Spleen (tissue), 11 donors: ENCODE measurements around the gene PCDHA6. TPM values are rescaled to one million over a fixed set of nuclear protein-coding genes. Genes with fewer than 3 reads are reported as not detected.

ENCODE experiments used
- DNase-seq: peaks from one replicate; pipeline ENCODE4 v3.0.0-alpha.2; 2020
- H3K27ac ChIP-seq, 8 donors: fragments of 200-600 bp; sonication (generic) in 7 of 8; 1 replicate in 4 of 8; 2 replicates in 4 of 8; pipeline versions ENCODE4 v1.5.0 to v1.8.0; 2016 to 2021; ENCODE audit warnings: inconsistent platforms in 4 of 8, mild to moderate bottlenecking in 4 of 8, moderate library complexity in 1 of 8
- H3K27me3 ChIP-seq, 7 donors: fragments of 200-600 bp; sonication (generic) in 6 of 7; replicated peaks in 1 of 7; 1 replicate in 4 of 7; 2 replicates in 3 of 7; pipeline versions ENCODE4 v1.5.0 to v1.8.0; 2016 to 2021; ENCODE audit warnings: inconsistent platforms in 3 of 7, mild to moderate bottlenecking in 1 of 7
- H3K36me3 ChIP-seq, 6 donors: fragments of 200-600 bp; sonication (generic) in 5 of 6; 1 replicate in 4 of 6; 2 replicates in 2 of 6; pipeline versions ENCODE4 v1.5.0 to v1.8.0; 2016 to 2021; ENCODE audit warnings: inconsistent platforms in 2 of 6
- H3K4me1 ChIP-seq, 6 donors: fragments of 200-600 bp; sonication (generic) in 5 of 6; 1 replicate in 3 of 6; 2 replicates in 3 of 6; pipeline versions ENCODE4 v1.5.0 to v1.8.0; 2016 to 2021; ENCODE audit warnings: inconsistent platforms in 3 of 6
- H3K4me3 ChIP-seq, 8 donors: fragments of 200-600 bp; sonication (generic) in 7 of 8; 1 replicate in 4 of 8; 2 replicates in 4 of 8; pipeline versions ENCODE4 v1.5.0 to v1.8.0; 2016 to 2021; ENCODE audit warnings: inconsistent platforms in 4 of 8, mild to moderate bottlenecking in 4 of 8, moderate library complexity in 2 of 8
- H3K9me3 ChIP-seq, 8 donors: fragments of 200-600 bp; sonication (generic) in 7 of 8; 1 replicate in 4 of 8; 2 replicates in 4 of 8; pipeline versions ENCODE4 v1.5.0 to v1.8.0; 2016 to 2021; ENCODE audit warnings: inconsistent platforms in 4 of 8
- POLR2A ChIP-seq, 3 donors: fragments of 450-650 bp; IDR thresholded peaks; one replicate each; pipeline ENCODE4 v1.5.1; 2017; ENCODE audit warnings: antibody characterized with exemption in 3 of 3, mild to moderate bottlenecking in 1 of 3
- POLR2AphosphoS5 ChIP-seq, 3 donors: sonication (generic); formaldehyde crosslinking; IDR thresholded peaks; one replicate each; pipeline ENCODE4 v1.5.1; 2017; ENCODE audit warnings: antibody characterized with exemption in 3 of 3
- WGBS, 5 donors: extraction: QIAGEN DNeasy Blood & Tissue Kit in 3 of 5; methylation state at CpG; one replicate each; pipeline versions ENCODE4 v1.1.5 to v1.1.7; 2013 to 2018; 5-methylcytosine and 5-hydroxymethylcytosine counted together
- intact Hi-C: fragments of 100-400 bp; cut with DNase I; formaldehyde crosslinking; loops from one replicate; pipeline ENCODE4 v1.15.0; 2023; ENCODE audit warnings: low total_unique reads
- polyA plus RNA-seq, 3 donors: library from polyadenylated mRNA; stranded (reverse); fragments of 200-250 nt; gene quantifications; one replicate each; pipeline ENCODE4 v1.2.1, GENCODE V29; 2013
- total RNA-seq, 7 donors: library from RNA; depleted of rRNA in 3 of 7; stranded (reverse); fragments of >200 nt in 3 of 7; fragmentation: NEBNext Ultra II Directional in 4 of 7; extraction: Animal tissue kit (Norgen Biotek cat#: 25700) in 4 of 7; gene quantifications; one replicate each; pipeline versions ENCODE4 v1.1.0 to v1.2.1, GENCODE V29; 2016 to 2021
- TF ChIP-seq, protein P1 (sequence below), 11 experiments: fragments of 200-600 bp in 7 of 11; fragments of 450-650 bp in 4 of 11; sonication (generic) in 4 of 11; IDR thresholded peaks in 8 of 11; conservative IDR thresholded peaks in 3 of 11; 1 replicate in 7 of 11; 2 replicates in 4 of 11; pipeline versions ENCODE4 v1.4.0 to v1.8.0; 2016 to 2021; ENCODE audit warnings: antibody characterized with exemption in 11 of 11, inconsistent platforms in 4 of 11, mild to moderate bottlenecking in 1 of 11
- donor health status: healthy with polysubstance abuse.
- donor health status: DM: no; HTN: no; CAD: no; lungs with moderate emphysema.
- donor health status: DM: no; HTN: no; CAD: no.
- donor health status: Bipolar disorder and iron deficiency.
- donor health status: healthy.
- donor health status: DM: no; HTN: no; CAD: no.
- donor health status: DM: yes; HTN: yes; CAD: no.

PCDHA6 gene
- total and polyA plus RNA-seq, 10 donors, result 0.02 to 0.85 (median 0.23) TPM; not detected in 2

DNA sequence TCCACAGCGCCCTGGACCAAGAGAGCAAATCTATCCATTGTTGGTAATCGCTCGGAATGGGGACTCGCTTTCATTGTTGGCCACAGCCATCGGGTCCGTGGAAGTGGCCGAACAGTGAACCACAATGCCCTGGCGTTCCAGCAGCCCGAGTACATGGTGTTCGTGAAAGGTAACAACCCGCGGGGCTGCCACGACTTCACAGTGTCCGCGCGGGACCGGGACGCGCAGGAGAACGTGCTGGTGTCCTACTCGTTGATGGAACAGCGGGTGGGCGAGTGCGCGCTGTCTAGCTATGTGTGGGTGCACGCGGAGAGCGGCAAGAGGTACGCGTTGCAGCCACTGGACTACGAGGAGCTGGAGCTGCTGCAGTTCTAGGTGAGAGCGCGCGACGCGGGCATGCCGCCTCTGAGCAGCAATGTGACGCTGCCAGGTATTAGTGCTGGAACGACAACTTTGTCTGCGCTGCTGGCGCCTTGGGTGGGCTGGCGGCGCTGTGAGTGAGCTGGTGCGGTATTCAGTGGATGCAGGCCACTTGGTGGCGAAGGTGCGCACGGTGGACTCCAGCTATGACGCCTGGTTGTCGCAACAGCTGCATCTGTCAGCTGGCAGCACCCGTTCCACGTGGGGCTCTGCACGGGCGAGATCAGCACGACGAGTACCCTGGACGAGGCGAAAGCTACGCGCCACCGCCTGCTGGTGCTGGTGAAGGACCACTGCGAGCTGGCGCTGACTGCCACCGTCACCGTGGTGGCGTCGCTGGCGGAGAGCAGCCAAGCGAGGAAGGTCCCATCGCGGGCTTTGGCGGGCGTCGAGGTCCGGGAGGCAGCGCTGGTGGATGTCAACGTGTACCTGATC lies 34.9 kb downstream of the PCDHA6 start:
- TF ChIP-seq POLR2A (IDR thresholded peaks at IDR 0.05) (no peak), POLR2AphosphoS5 (IDR thresholded peaks at IDR 0.05) (no peak)
- TF ChIP-seq, protein P1, sequence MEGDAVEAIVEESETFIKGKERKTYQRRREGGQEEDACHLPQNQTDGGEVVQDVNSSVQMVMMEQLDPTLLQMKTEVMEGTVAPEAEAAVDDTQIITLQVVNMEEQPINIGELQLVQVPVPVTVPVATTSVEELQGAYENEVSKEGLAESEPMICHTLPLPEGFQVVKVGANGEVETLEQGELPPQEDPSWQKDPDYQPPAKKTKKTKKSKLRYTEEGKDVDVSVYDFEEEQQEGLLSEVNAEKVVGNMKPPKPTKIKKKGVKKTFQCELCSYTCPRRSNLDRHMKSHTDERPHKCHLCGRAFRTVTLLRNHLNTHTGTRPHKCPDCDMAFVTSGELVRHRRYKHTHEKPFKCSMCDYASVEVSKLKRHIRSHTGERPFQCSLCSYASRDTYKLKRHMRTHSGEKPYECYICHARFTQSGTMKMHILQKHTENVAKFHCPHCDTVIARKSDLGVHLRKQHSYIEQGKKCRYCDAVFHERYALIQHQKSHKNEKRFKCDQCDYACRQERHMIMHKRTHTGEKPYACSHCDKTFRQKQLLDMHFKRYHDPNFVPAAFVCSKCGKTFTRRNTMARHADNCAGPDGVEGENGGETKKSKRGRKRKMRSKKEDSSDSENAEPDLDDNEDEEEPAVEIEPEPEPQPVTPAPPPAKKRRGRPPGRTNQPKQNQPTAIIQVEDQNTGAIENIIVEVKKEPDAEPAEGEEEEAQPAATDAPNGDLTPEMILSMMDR (IDR thresholded peaks at IDR 0.05 in 8 of 11, conservative IDR thresholded peaks at IDR 0.05 in 3 of 11), result no peak
- no peaks in the 10 kb centered on the region for H3K4me1 ChIP-seq
- intact Hi-C loops, result no loop called here
- peaks cover 0 to 50% (median 34%) of the 10 kb centered on the region in 8 donors for H3K9me3 ChIP-seq
- no peak overlapping the region for H3K27ac ChIP-seq
- no peak for DNase-seq
- H3K4me3 ChIP-seq, result no peak overlapping the region
- 43 to 58% (median 57%) methylated on average over 28 to 76 of the region's 76 CpGs for WGBS, 5 donors
- peaks cover 0 to 68% (median 0%) of the 10 kb centered on the region in 7 donors for H3K27me3 ChIP-seq
- H3K36me3 ChIP-seq, result no peaks in the 10 kb centered on the region

DNA sequence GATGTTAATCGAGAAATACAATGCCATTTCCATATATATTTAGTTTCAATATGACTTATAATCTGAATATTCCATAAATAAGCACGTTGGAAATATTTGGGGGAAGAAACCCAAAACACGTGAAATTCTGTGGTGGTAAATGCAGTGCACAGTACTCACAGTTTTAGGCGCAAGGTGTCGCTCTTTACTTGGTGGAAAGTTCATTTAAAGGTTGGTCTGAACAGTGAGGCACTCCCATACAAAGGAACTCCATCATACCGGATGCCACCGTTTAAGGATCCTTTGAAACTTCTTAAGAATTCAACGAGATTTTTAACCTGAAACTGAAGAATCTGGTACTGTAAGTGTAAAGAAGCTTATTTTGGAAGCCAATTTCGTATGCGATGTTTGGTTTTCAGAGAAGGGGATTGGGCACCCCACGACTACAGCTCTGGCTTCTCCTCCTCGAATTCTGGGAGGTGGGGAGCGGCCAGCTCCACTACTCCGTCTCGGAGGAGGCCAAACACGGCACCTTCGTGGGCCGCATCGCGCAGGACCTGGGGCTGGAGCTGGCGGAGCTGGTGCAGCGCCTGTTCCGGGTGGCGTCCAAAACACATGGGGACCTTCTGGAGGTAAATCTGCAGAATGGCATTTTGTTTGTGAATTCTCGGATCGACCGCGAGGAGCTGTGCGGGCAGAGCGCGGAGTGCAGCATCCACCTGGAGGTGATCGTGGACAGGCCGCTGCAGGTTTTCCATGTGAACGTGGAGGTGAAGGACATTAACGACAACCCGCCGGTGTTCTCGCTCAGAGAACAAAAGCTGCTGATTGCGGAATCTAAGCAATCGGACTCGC lies 41.2 kb downstream of the PCDHA6 start, which contains the start of gene PCDHA11:
TSS of gene PCDHA11 (plus strand) at position 237 of the 834 bp plus-strand sequence. CDS start at position 384, 147 bp downstream.
- H3K27me3 ChIP-seq, result peaks cover 0 to 80% (median 8%) of the 10 kb centered on the region in 7 donors
- WGBS, 5 donors, result 17 to 29% (median 20%) methylated on average over 28 to 41 of the region's 41 CpGs
- DNase-seq, result no peak
- H3K4me1 ChIP-seq, result no peaks in the 10 kb centered on the region
- intact Hi-C loops, result no loop called here
- H3K9me3 ChIP-seq, result peaks cover 0 to 41% (median 25%) of the 10 kb centered on the region in 8 donors
- peak within 1 kb of the TSS in 2 of 8 donors; percentile 21 to 35 for H3K4me3 ChIP-seq
- no peaks in the 10 kb centered on the region for H3K36me3 ChIP-seq
- H3K27ac ChIP-seq, result no peak within 1 kb of the TSS
- TF ChIP-seq, protein P1 (IDR thresholded peaks at IDR 0.05 in 8 of 11, conservative IDR thresholded peaks at IDR 0.05 in 3 of 11), result peak in 1 of 11 experiments; percentile 27
- no peak for TF ChIP-seq POLR2AphosphoS5 (IDR thresholded peaks at IDR 0.05)
- TF ChIP-seq POLR2A (IDR thresholded peaks at IDR 0.05), result no peak

DNA sequence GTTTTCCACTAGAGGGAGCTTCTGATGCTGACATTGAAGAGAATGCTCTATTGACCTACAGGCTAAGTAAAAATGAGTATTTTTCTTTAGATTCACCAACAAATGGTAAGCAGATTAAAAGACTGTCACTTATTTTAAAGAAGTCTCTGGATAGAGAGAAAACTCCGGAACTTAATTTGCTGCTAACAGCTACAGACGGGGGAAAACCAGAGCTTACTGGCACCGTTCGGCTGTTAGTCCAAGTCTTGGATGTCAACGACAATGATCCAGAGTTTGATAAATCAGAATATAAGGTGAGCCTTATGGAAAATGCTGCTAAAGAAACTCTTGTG lies 41.8 kb downstream of the PCDHA6 start:
- 51 to 65% (median 60%) methylated on average over 5 of the region's 5 CpGs for WGBS, 5 donors
- Histone ChIP-seq H3K9me3 (peaks cover 0 to 41% (median 25%) of the 10 kb centered on the region in 8 donors), H3K4me3 (peak overlapping the region in 2 of 8 donors; percentile 21 to 35), H3K36me3 (no peaks in the 10 kb centered on the region), H3K27me3 (peaks cover 0 to 82% (median 11%) of the 10 kb centered on the region in 7 donors), H3K4me1 (no peaks in the 10 kb centered on the region), H3K27ac (no peak overlapping the region)
- intact Hi-C loops, result no loop called here
- no peak for DNase-seq
- TF ChIP-seq, protein P1 (IDR thresholded peaks at IDR 0.05 in 8 of 11, conservative IDR thresholded peaks at IDR 0.05 in 3 of 11), result peak in 1 of 11 experiments; percentile 12
- TF ChIP-seq POLR2A (IDR thresholded peaks at IDR 0.05), result no peak
- TF ChIP-seq POLR2AphosphoS5 (IDR thresholded peaks at IDR 0.05), result no peak
